Measurements from ENCODE around the gene DYNC1H1.

DYNC1H1 gene

GRCh38 chr14:101985957-101986356 lies 21.6 kb downstream of the DYNC1H1 start:
- H3K4me2 ChIP-seq (ENCODE audit: low read length): no peak overlapping the region
- H2AFZ ChIP-seq: no peak overlapping the region
- TF ChIP-seq CTCF (IDR thresholded peaks at IDR 0.05): no peak
- H3K79me2 ChIP-seq: peaks cover 38% of the 10 kb centered on the region
- no peak overlapping the region for H3K27ac ChIP-seq
- no peaks in the 10 kb centered on the region for H3K36me3 ChIP-seq (ENCODE audit: control insufficient read depth, insufficient read depth, low read length)
- no peaks in the 10 kb centered on the region for H3K27me3 ChIP-seq (ENCODE audit: control insufficient read depth, insufficient read depth, low read length)
- no peaks in the 10 kb centered on the region for H3K4me1 ChIP-seq
- H3K9ac ChIP-seq: no peak overlapping the region
- H3K9me3 ChIP-seq (ENCODE audit: control insufficient read depth, low read length): no peaks in the 10 kb centered on the region
- no peak overlapping the region for H3K4me3 ChIP-seq (ENCODE audit: low read depth, low read length)

GRCh38 chr14:101986953-101987352 lies 22.6 kb downstream of the DYNC1H1 start:
- H3K4me1 ChIP-seq: no peaks in the 10 kb centered on the region
- TF ChIP-seq CTCF (IDR thresholded peaks at IDR 0.05): no peak

GRCh38 chr14:101988377-101988776 lies 24.0 kb downstream of the DYNC1H1 start:
- TF ChIP-seq CTCF (IDR thresholded peaks at IDR 0.05): no peak
- Histone ChIP-seq H3K4me2 (ENCODE audit: low read length) (no peak overlapping the region), H3K36me3 (ENCODE audit: control insufficient read depth, insufficient read depth, low read length) (no peaks in the 10 kb centered on the region), H3K9me3 (ENCODE audit: control insufficient read depth, low read length) (no peaks in the 10 kb centered on the region), H2AFZ (no peak overlapping the region), H3K4me1 (no peaks in the 10 kb centered on the region), H3K27ac (no peak overlapping the region), H3K4me3 (ENCODE audit: low read depth, low read length) (no peak overlapping the region), H3K27me3 (ENCODE audit: control insufficient read depth, insufficient read depth, low read length) (no peaks in the 10 kb centered on the region), H3K79me2 (peaks cover 30% of the 10 kb centered on the region), H3K9ac (no peak overlapping the region)

More at GRCh38 chr14:101986953-101987352, 22.6 kb downstream of the DYNC1H1 start:
- H2AFZ ChIP-seq: no peak overlapping the region
- no peak overlapping the region for H3K4me3 ChIP-seq (ENCODE audit: low read depth, low read length)
- no peak overlapping the region for H3K4me2 ChIP-seq (ENCODE audit: low read length)
- peaks cover 32% of the 10 kb centered on the region for H3K79me2 ChIP-seq
- no peaks in the 10 kb centered on the region for H3K27me3 ChIP-seq (ENCODE audit: control insufficient read depth, insufficient read depth, low read length)
- H3K27ac ChIP-seq: no peak overlapping the region
- H3K9me3 ChIP-seq (ENCODE audit: control insufficient read depth, low read length): no peaks in the 10 kb centered on the region
- no peak overlapping the region for H3K9ac ChIP-seq
- H3K36me3 ChIP-seq (ENCODE audit: control insufficient read depth, insufficient read depth, low read length): no peaks in the 10 kb centered on the region

- H3K9me3 ChIP-seq (ENCODE audit: control insufficient read depth, low read length): no peaks in the 10 kb centered on the region
- H3K36me3 ChIP-seq (ENCODE audit: control insufficient read depth, insufficient read depth, low read length): no peaks in the 10 kb centered on the region
- H3K4me3 ChIP-seq (ENCODE audit: low read depth, low read length): no peak overlapping the region
- H3K4me2 ChIP-seq (ENCODE audit: low read length): no peak overlapping the region
- no peak for TF ChIP-seq CTCF (IDR thresholded peaks at IDR 0.05)
- H3K27ac ChIP-seq: no peak overlapping the region
- H3K79me2 ChIP-seq: peaks cover 27% of the 10 kb centered on the region
- no peak overlapping the region for H2AFZ ChIP-seq
- no peak overlapping the region for H3K9ac ChIP-seq
- no peaks in the 10 kb centered on the region for H3K4me1 ChIP-seq
- no peaks in the 10 kb centered on the region for H3K27me3 ChIP-seq (ENCODE audit: control insufficient read depth, insufficient read depth, low read length)
These were observed 27.0 kb downstream of the DYNC1H1 start for GRCh38 chr14:101991352-101991751.

GRCh38 chr14:101992708-101993107 lies 28.3 kb downstream of the DYNC1H1 start:
- Histone ChIP-seq H2AFZ (no peak overlapping the region), H3K79me2 (peaks cover 16% of the 10 kb centered on the region), H3K9me3 (ENCODE audit: control insufficient read depth, low read length) (no peaks in the 10 kb centered on the region), H3K27me3 (ENCODE audit: control insufficient read depth, insufficient read depth, low read length) (no peaks in the 10 kb centered on the region), H3K4me1 (no peaks in the 10 kb centered on the region), H3K27ac (no peak overlapping the region), H3K36me3 (ENCODE audit: control insufficient read depth, insufficient read depth, low read length) (no peaks in the 10 kb centered on the region), H3K9ac (no peak overlapping the region), H3K4me3 (ENCODE audit: low read depth, low read length) (no peak overlapping the region), H3K4me2 (ENCODE audit: low read length) (no peak overlapping the region)
- TF ChIP-seq CTCF (IDR thresholded peaks at IDR 0.05): no peak
